ENCODE results near the gene MYLK.

The MYLK gene

DNA sequence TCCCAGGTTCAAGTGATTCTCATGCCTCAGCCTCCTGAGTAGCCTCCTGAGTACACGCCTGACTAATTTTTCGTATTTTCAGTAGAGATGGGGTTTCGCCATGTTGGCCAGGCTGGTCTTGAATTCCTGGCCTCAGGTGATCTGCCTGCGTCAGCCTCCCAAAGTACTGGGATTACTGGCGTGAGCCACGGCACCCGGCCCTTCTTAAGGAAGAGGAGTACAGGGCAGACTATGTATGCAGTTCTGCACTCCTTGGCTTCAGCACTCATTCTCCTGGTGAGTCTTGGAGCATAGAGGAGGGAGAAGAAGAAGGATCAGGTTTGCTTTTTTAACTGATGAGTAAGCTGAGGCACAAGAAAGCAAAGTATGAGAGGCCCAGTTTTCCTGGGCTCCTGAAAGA is 199.5 kb downstream of the MYLK start:
- TF ChIP-seq, protein P1, sequence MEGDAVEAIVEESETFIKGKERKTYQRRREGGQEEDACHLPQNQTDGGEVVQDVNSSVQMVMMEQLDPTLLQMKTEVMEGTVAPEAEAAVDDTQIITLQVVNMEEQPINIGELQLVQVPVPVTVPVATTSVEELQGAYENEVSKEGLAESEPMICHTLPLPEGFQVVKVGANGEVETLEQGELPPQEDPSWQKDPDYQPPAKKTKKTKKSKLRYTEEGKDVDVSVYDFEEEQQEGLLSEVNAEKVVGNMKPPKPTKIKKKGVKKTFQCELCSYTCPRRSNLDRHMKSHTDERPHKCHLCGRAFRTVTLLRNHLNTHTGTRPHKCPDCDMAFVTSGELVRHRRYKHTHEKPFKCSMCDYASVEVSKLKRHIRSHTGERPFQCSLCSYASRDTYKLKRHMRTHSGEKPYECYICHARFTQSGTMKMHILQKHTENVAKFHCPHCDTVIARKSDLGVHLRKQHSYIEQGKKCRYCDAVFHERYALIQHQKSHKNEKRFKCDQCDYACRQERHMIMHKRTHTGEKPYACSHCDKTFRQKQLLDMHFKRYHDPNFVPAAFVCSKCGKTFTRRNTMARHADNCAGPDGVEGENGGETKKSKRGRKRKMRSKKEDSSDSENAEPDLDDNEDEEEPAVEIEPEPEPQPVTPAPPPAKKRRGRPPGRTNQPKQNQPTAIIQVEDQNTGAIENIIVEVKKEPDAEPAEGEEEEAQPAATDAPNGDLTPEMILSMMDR (conservative IDR thresholded peaks at IDR 0.05; ENCODE audit: low read depth, low read length) = no peak
- H3K27ac ChIP-seq = no peak overlapping the region
- H3K27me3 ChIP-seq (ENCODE audit: insufficient read depth, low read depth) = no peaks in the 10 kb centered on the region
- H4K20me1 ChIP-seq (ENCODE audit: insufficient read depth) = no peaks in the 10 kb centered on the region
- H3K4me1 ChIP-seq (ENCODE audit: low read depth, poor library complexity, severe bottlenecking) = no peaks in the 10 kb centered on the region
- no peak overlapping the region for H3K9ac ChIP-seq
- no peak overlapping the region for H3K4me3 ChIP-seq (IDR thresholded peaks at IDR 0.05; ENCODE audit: insufficient read depth, low read depth, low read length)
- no peak overlapping the region for H3K4me2 ChIP-seq
- no peaks in the 10 kb centered on the region for H3K36me3 ChIP-seq (ENCODE audit: insufficient read depth)
- no peaks in the 10 kb centered on the region for H3K79me2 ChIP-seq (ENCODE audit: insufficient read depth, low read depth)
- no peak overlapping the region for H2AFZ ChIP-seq (ENCODE audit: low read depth)

GRCh38 chr3:123684209-123684608 is 199.9 kb downstream of the MYLK start:
- Histone ChIP-seq H3K27me3 (ENCODE audit: insufficient read depth, low read depth) (no peaks in the 10 kb centered on the region), H3K36me3 (ENCODE audit: insufficient read depth) (no peaks in the 10 kb centered on the region), H3K4me1 (ENCODE audit: low read depth, poor library complexity, severe bottlenecking) (no peaks in the 10 kb centered on the region), H2AFZ (ENCODE audit: low read depth) (no peak overlapping the region), H4K20me1 (ENCODE audit: insufficient read depth) (no peaks in the 10 kb centered on the region), H3K4me2 (no peak overlapping the region), H3K79me2 (ENCODE audit: insufficient read depth, low read depth) (no peaks in the 10 kb centered on the region), H3K9ac (no peak overlapping the region), H3K27ac (no peak overlapping the region), H3K4me3 (IDR thresholded peaks at IDR 0.05; ENCODE audit: insufficient read depth, low read depth, low read length) (no peak overlapping the region)
- TF ChIP-seq, protein P1 (conservative IDR thresholded peaks at IDR 0.05; ENCODE audit: low read depth, low read length) = no peak

- Histone ChIP-seq H3K4me3 (IDR thresholded peaks at IDR 0.05; ENCODE audit: insufficient read depth, low read depth, low read length) (no peak overlapping the region), H3K27ac (no peak overlapping the region), H3K27me3 (ENCODE audit: insufficient read depth, low read depth) (no peaks in the 10 kb centered on the region), H3K4me1 (ENCODE audit: low read depth, poor library complexity, severe bottlenecking) (no peaks in the 10 kb centered on the region), H3K9ac (no peak overlapping the region), H4K20me1 (ENCODE audit: insufficient read depth) (no peaks in the 10 kb centered on the region), H2AFZ (ENCODE audit: low read depth) (no peak overlapping the region), H3K79me2 (ENCODE audit: insufficient read depth, low read depth) (no peaks in the 10 kb centered on the region), H3K4me2 (no peak overlapping the region), H3K36me3 (ENCODE audit: insufficient read depth) (no peaks in the 10 kb centered on the region)
- TF ChIP-seq, protein P1 (conservative IDR thresholded peaks at IDR 0.05; ENCODE audit: low read depth, low read length) = no peak
These were observed 200.5 kb downstream of the MYLK start for GRCh38 chr3:123683505-123684154.

- H3K27me3 ChIP-seq (ENCODE audit: insufficient read depth, low read depth) = no peaks in the 10 kb centered on the region
- H3K9ac ChIP-seq = no peak overlapping the region
- no peaks in the 10 kb centered on the region for H3K4me1 ChIP-seq (ENCODE audit: low read depth, poor library complexity, severe bottlenecking)
- H2AFZ ChIP-seq (ENCODE audit: low read depth) = no peak overlapping the region
- no peak overlapping the region for H3K4me3 ChIP-seq (IDR thresholded peaks at IDR 0.05; ENCODE audit: insufficient read depth, low read depth, low read length)
- H3K4me2 ChIP-seq = no peak overlapping the region
- no peaks in the 10 kb centered on the region for H3K79me2 ChIP-seq (ENCODE audit: insufficient read depth, low read depth)
- no peaks in the 10 kb centered on the region for H4K20me1 ChIP-seq (ENCODE audit: insufficient read depth)
- TF ChIP-seq, protein P1 (conservative IDR thresholded peaks at IDR 0.05; ENCODE audit: low read depth, low read length) = no peak
- no peak overlapping the region for H3K27ac ChIP-seq
- no peaks in the 10 kb centered on the region for H3K36me3 ChIP-seq (ENCODE audit: insufficient read depth)
These were observed 201.2 kb downstream of the MYLK start for GRCh38 chr3:123682781-123683504.
